Hematopoietic multipotent progenitor cell treated with erythropoietin and hydrocortisone succinate and interleukin-3 and kit ligand, for 8 days (in vitro differentiated cells): Measurements from ENCODE around the gene ZNF598.
"Not testable (repeated sequence)": the region's sequence is repeated elsewhere in the genome, so short reads cannot be mapped to it uniquely, and the experiment has no call there.

Source experiments
- DNase-seq: peaks from one replicate; pipeline ENCODE4 v3.0.0-alpha.2; 2015

ZNF598 gene

DNA sequence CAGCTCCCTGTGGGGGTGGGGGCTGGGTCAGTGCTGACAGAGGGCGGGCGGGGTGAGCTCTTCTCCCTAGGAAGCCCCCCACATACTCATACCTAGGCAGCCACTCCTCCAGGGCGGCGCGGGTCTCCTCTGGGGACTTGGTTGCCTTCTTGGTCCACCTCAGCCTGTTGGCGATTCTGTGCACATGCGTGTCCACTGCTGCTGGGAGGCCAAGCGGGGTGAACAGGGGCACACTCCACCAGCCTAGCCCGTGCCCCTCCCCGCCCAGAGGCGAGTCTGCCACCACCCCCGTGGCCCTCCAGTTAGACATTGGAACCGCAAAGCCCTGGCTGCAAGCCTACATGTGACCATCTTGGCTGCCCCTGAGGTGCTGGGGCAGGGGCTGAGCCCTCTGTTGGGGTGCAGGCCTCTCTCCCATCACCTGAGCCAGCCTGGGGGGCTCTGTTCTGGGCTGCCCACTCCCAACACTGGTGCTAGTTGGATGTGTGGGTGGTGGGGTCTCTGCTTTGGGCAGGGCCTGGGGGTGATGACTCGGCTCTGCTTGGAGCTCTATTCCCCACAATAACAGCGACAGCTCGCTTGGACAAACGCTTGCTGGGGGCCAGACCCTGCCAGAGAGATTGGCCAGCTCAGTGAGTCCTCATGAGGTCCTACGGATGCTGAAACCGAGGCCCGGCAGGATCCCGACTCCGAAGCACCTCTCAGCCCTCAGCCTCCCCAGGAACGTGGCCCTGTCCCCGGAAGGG is 30.6 kb upstream of the ZNF598 start:
- no peak for DNase-seq

DNA sequence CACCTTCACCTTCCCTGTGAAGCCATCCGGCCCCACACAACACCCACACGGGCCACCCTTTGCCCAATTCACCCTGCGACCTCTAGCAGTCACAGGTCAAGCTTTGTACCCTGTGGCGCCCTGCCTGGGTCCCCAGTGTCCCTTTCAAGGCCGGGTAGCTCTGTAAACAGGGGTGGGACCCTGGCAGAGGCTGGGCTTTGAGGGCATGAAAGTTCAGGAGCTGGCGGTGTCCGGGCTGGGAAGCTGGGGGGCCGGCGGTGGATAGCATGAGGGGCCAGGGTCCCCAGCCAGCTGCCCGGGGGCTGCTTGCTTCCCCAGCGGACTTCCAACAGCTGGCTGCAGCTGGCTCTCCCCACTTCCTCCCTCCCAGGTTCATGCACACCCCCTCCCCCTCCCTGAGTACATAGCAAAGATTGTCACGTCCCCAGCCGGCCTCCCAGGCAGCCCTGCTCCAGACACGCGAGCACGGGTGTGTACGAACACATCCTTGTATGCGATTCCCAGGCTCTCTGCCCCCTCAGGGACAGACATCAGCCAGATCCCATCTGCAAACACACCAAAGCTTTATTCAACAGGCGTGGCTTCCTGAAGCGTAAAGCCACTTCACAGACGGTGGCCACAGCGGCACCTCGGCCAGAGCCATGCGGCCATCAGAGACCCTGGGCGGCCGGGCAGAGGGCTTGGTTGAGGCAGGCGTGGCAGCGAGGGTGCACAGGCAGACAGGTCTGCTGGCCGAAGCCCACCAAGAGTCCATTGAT is 29.8 kb upstream of the ZNF598 start:
- no peak for DNase-seq

DNA sequence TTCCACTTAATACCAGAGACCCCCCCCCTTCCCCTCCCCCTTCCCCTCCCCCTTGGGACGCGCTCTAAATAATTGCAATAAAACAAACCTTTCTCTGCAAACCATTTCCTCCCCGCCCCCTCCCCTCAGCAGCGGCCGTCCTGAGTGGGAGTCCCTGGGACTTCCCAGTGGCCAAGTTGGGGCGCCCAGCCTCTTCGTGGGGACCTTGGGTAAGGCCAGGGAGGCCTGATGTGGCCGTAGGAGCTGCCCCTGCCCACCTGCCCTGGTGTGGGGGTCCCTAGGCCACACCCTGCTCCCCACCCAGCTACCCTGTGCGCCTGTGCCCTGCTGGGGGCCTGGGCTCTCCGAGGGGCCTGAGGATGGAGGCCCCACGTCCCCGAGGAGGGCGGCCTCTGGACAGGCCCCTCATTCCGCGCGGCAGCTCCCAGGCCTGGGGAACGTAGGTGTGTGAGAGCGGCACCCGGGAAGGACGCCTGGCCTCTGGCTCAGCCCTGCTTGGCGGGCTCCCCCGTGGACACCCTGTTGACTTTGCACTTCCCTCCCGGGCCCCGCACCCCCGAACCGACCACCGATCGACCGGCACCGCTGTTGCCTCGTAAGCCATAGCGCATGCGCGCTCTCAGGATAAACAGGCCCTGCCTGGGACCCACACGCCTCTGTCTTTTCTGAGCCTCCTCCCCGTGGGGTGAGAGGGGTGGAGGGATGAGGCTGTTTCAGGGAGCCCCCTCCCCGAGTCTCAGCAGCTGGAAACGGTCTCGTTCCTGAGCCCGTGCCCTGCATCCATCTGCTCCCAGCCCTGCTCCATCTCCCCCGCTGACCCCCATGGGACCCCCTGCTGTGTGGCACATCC is 29.0 kb upstream of the ZNF598 start:
- no peak for DNase-seq

DNA sequence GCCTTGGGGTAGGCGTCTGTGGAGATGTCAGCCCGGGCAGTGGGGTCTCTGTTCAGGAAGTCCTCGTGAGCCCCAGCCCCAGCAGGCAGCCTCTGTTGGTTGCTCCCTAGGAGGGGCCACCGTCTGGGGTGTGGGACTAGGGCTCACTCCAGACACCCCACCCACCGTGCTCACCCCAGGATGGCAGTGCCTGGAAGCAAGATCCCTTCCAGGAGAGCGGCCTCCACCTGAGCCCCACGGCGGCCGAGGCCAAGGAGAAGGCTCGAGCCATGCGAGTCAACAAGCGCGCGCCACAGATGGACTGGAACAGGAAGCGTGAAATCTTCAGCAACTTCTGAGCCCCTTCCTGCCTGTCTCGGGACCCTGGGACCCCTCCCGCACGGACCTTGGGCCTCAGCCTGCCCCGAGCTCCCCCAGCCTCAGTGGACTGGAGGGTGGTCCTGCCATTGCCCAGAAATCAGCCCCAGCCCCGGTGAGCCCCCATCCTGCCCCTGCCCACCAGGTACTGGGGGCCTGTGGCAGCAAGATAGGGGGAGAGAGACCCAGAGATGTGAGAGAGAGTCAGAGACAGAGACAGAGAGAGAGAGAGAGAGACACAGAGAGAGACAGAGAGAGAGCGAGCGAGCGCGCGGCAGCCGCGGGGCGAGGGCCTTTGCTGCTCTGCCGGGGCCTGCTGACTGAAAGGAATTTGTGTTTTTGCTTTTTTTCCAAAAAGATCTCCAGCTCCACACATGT is 28.2 kb upstream of the ZNF598 start:
- DNase-seq: no peak

DNA sequence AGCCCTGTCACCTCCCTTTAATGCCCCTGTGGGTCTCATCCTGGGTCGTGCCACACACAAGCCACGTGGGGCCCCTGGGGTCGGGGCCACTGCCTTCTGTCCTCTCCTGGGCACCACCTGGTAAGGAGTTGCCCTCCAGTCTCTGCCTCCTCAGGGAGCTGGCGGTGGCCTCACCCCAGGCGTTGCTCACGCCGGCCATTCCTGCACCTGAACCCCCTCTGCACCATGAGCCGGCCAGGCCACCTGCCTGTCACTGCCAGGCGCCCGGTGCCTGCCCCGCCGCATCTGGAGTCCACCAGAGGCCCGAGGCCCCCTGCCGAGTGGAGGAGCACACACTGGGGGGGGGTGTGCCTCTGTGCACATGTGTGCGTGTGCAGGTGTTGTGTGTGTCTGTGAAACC is 27.5 kb upstream of the ZNF598 start:
- DNase-seq: no peak

DNA sequence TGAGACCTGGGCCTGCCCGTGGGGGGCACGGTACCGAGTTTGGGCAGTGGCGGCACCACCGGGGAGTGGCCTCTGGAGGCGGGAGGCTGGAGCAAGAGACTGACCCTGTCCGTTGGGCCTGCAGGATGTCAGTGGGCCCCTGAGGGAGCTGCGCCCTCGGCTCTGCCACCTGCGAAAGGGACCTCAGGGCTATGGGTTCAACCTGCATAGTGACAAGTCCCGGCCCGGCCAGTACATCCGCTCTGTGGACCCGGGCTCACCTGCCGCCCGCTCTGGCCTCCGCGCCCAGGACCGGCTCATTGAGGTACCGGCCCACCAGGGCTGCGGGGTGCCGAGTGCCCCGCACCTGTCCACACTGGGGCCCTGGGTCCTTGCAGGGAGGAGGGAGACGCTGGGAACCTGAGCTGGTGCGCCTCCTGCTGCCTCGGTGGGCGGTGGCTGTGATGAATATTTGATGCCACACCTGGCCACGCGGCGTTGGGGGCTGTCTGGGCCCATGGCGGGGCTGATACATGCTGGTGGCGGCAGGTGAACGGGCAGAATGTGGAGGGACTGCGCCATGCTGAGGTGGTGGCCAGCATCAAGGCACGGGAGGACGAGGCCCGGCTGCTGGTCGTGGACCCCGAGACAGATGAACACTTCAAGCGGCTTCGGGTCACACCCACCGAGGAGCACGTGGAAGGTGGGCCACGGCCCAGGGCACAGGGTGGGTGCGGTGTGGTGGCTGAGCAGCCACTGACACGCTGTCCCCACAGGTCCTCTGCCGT is 26.8 kb upstream of the ZNF598 start:
- DNase-seq: no peak

DNA sequence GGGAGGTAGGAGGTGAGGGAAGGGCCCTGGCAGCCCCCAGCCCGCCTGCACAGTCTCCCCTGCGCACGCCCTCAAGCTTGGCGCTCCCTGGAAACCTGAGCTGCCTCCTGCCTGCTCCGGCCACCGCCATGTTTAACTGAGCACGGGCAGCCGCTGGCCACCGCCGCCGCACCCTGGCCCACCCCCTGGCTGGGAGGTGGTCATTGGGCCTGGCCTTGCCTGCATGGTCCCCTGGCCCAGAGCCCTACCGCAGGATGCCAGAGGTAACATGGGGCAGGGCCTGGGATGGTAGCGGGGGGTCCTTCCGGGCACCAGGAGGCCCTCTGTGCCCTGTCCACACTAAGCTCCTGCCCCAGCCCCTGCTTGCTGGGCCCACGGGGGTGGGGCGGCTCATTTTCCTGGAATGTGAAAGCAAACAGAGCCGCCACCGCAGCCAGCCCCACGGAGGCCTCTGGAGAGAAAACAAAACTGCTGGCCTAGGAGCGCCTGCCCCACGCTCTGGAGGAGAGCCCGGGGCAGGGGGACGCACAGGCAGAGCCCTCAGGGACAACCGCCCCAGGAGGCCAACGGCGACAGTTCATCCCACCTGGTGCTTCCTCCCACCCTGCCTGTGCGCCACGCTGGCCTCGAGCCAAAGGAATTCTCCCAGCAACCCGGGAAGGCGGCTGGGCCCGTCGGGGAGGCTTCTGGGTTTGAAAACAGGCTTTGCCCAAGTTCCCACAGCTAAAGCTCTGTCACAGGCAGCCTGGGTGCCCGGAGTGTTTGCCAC is 26.0 kb upstream of the ZNF598 start:
- DNase-seq: no peak

DNA sequence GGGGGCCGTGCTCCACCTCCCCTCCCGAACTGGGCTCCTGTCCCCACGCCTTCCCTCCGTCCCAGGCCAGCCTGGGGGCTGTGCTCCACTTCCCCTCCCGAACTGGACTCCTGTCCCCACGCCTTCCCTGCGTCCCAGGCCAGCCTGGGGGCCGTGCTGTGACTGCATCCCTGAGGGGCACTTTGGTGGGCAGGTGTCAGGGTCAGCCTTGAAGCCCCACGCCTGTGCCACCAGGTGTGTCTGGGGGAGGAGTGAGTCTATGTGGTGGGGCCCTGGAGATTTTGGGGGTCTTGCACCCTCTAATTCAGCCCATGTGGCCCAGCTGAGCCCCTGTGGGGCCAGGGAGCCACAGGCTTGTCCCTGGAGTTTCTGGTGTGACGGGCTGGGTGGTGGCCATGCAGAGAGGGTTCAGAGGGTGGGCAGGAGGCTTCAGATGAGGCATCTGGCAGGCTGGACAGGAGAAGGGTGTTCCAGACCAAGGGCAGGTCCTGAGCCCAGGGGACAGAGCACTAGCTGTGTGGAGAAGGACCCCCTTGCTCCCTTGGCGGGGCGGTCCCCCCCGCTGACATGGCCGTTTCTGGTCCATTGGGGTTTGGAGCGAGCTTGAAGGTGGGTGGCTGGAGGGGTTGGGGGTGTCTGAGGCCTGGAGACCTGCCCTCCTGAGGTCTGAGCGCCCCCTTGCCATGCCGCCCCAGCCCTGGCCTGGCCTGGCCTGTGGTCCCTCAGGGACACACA is 25.2 kb upstream of the ZNF598 start:
- no peak for DNase-seq

DNA sequence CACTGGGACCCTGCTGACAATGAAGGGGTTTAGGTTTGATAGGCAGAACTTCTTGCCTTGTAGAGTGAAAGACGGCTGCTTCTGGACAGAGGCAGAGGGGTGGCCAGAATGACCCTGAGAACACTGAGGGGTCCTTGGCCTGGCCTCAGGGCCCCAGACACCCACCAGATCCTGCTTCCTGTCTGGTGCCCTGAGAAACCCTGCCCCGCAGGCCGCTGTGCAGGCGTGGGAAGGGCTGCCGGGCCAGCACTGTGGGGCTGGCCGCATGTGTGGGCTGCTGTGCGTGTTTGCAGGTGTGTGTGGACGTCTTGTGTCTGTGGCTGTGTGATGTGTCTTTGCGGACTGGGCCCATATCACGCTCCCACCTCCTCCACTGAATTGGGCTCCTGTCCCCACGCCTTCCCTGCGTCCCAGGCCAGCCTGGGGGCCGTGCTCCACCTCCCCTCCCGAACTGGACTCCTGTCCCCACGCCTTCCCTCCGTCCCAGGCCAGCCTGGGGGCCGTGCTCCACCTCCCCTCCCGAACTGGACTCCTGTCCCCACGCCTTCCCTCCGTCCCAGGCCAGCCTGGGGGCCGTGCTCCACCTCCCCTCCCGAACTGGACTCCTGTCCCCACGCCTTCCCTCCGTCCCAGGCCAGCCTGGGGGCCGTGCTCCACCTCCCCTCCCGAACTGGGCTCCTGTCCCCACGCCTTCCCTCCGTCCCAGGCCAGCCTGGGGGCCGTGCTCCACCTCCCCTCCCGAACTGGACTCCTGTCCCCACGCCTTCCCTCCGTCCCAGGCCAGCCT is 24.5 kb upstream of the ZNF598 start:
- not testable (repeated sequence) for DNase-seq

DNA sequence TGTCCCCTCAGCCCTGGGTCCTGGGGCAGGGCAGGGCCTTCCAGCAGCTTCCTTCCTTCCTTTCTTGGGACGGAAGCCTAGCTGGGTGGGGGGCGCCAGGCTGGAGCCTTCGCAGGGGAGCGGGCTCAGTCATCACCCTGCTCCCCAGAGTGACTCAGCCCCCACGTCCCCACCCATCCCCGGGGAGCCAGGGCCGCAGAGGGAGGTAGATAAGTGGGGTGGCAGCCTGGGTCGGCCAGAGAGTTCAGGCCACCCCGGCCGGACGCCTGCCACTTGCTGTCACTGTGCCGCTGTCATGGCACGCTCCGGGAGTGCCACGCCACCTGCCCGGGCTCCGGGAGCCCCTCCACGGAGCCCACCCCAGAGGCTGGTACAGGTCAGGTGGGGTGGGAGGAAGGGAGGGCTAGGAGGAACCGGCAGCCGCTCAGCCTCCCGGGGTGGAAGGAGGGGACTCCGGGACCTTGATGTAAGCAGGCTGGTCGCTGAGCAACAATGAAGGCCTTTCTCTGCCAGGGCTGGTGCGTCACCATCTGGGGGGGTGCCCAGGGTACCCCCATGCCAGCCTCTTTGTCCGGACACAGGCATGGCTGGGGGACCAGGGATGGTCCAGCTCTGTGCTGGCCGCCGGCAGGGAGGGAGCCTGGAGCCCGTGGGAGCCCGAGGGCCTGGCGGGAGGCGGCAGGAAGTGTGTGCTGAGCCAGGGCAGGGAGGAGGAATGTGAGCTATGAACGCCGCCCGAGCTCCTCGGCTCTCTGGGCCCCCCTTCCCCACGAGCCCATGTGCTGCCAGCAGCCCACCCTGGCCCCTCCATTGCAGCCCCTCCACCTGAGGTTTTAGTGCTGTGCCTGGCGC is 23.7 kb upstream of the ZNF598 start:
- no peak for DNase-seq

DNA sequence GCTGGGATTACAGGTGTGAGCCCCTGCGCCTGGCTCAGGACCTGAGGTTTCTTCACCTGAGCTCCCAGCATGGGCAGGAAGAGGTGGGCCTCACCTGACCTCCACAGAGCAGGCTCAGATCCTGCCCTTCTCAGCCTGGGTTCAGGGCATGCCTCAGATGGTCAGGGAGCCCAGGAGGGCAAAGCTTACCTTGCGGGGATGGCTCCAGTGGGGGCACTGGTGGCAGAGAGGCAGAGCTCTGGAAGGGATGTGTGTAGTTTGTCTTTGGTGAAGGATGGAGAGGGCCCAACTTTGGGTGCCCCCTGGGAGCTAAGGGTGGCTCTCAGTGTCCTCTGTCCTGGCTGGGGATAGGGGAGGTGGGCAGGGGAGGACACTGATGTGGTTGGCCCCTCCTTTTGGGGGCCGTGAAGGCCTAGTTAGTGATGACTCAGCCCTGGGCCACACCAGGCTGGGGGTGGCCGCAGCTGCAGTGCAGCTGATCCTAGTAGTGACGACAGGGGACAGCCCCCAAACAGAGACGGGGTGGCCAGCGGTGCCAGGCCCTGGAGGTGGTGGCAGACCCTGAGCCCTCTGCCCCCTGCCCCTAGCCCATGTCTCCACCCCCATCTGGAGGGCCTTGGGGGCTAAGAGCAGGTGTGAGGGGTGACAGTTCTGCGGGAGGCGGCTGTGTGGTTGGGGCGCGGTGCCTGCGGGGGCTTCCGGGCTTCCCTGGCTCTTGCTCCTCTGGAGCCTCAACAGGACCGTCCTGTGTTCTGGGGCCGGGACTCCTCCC is 22.9 kb upstream of the ZNF598 start:
- no peak for DNase-seq

DNA sequence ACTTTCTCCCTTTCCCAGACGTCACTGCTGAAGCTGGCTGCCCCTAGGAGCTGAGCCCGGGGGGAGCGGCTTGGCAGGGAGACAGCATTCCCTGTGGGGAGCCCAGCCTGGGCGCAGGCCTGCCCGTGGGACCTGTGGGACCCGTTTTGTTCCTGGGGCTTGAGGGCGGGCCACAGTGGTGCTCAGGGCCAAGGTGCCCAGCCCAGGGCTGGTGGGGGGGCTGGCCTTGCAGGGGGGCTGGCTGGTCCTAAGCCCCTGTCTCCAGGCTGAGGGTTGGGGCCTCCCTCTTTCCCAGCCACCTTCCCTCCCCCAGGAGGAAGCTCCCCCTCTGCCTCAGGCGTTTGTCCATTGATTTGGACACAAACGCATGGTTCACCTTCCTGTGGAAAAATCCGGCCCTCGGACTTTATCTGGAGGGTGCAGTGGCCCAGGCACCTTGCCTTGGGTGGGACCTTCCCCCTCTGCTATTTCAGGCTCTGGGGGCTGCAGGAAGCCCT is 21.5 kb upstream of the ZNF598 start:
- no peak for DNase-seq

DNA sequence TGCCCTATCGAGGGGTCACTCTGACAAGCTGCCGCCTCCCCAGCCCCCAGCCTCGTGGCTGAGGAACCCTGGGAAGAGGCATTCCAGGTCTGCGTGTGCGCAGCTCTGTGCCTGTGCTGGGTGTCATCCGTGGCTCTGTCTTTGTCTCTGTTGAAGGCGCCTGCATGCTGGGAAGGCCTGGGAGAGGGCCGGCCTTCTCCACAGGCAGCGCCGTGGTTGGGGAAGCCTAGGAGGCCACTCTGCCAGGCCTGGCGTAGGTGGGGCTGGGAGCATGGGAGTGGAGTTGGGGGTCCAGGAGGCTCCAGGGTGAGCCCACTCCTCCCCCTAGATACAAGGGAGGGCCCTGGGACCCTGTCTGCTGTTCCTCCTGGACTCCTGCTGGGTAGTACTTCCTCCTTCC is 20.4 kb upstream of the ZNF598 start:
- no peak for DNase-seq

DNA sequence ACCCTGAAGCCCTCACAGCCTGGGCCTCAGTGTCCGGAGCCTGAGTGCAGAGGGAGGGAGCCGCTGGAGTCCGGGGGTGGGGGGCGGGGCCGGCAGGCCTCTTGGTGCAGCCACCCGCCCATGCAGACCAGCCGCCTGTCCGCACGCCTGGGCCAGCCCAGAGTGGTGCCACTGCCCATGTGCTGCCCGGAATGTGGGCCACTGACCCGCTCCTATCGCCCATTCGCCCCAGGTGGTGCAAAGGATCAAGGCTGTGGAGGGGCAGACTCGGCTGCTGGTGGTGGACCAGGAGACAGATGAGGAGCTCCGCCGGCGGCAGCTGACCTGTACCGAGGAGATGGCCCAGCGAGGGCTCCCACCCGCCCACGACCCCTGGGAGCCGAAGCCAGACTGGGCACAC is 19.7 kb upstream of the ZNF598 start:
- no peak for DNase-seq

DNA sequence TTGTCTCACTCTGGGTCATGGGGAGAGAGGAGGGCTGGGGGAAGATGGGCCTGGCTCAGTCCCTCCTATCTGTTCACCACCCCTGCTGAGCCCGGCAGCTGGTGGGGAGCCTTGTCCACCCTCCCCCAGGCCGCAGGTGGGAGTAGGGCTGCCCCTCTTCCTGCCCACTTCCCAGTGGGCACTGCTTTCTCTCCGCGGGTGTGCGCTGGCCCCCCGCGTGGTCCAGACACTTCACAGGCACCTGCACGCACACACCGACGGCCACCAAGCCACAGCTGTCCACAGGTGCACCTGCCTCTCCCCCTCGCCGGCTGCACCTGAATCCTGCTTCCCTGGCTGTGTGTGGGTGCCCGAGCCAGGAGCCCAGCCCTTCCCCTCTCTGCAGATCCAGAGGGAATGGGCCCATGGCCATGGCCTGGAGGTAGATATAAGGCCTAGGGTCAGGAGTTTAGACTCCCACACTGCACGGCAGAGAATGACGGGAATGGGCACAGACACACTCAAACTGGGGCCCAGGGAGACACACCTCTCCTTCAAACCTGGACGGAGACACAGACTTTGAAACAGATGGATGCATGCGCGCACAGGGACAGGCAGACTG is 19.1 kb upstream of the ZNF598 start:
- no peak for DNase-seq

DNA sequence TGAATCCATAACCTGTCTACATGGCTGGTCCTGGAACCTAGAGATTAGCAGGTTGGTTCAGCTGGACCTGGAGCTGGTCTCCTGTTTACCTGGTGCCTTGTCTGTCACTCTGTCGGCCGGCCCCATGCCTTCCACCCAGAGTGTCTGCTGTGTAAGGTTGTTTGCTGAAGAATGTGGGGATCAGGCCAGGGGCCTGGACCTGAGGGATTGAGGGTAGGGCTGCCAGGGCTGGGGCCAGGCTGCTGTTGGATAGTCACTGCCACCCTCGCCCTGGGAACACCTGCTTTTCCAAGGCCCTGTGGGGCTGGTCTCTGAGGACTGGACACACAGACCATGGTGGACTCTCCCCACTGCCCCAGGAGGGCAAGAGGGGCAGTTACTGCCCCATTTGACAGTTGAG is 18.5 kb upstream of the ZNF598 start:
- DNase-seq: no peak
